Measurements from ENCODE around the gene CYTH3.

Gene CYTH3

GRCh38 chr7:6250364-6250833 lies 22.0 kb downstream of the CYTH3 start:
- no peak overlapping the region for H3K4me3 ChIP-seq (ENCODE audit: low read depth, low read length)
- no peak for DNase-seq (ENCODE audit: low read depth)
- no peak for TF ChIP-seq CTCF (IDR thresholded peaks at IDR 0.05; ENCODE audit: low read depth, low read length, missing control alignments)

- H3K4me3 ChIP-seq (ENCODE audit: low read depth, low read length), result no peak overlapping the region
- no peak for DNase-seq (ENCODE audit: low read depth)
- no peak for TF ChIP-seq CTCF (IDR thresholded peaks at IDR 0.05; ENCODE audit: low read depth, low read length, missing control alignments)
Observed at GRCh38 chr7:6249043-6249442, 23.4 kb downstream of the CYTH3 start.

GRCh38 chr7:6248581-6248980 lies 23.8 kb downstream of the CYTH3 start:
- no peak for DNase-seq (ENCODE audit: low read depth)
- no peak overlapping the region for H3K4me3 ChIP-seq (ENCODE audit: low read depth, low read length)
- TF ChIP-seq CTCF (IDR thresholded peaks at IDR 0.05; ENCODE audit: low read depth, low read length, missing control alignments), result no peak

- TF ChIP-seq CTCF (IDR thresholded peaks at IDR 0.05; ENCODE audit: low read depth, low read length, missing control alignments), result no peak
- no peak for DNase-seq (ENCODE audit: low read depth)
- no peak overlapping the region for H3K4me3 ChIP-seq (ENCODE audit: low read depth, low read length)
Observed at GRCh38 chr7:6246251-6246917, 26.0 kb downstream of the CYTH3 start.

GRCh38 chr7:6244021-6244420 lies 28.4 kb downstream of the CYTH3 start:
- H3K4me3 ChIP-seq (ENCODE audit: low read depth, low read length), result no peak overlapping the region
- DNase-seq (ENCODE audit: low read depth), result no peak
- TF ChIP-seq CTCF (IDR thresholded peaks at IDR 0.05; ENCODE audit: low read depth, low read length, missing control alignments), result no peak

- TF ChIP-seq CTCF (IDR thresholded peaks at IDR 0.05; ENCODE audit: low read depth, low read length, missing control alignments), result no peak
- no peak overlapping the region for H3K4me3 ChIP-seq (ENCODE audit: low read depth, low read length)
- no peak for DNase-seq (ENCODE audit: low read depth)
Observed at GRCh38 chr7:6243168-6243567, 29.3 kb downstream of the CYTH3 start.

GRCh38 chr7:6242561-6242960 lies 29.9 kb downstream of the CYTH3 start:
- H3K4me3 ChIP-seq (ENCODE audit: low read depth, low read length), result no peak overlapping the region
- TF ChIP-seq CTCF (IDR thresholded peaks at IDR 0.05; ENCODE audit: low read depth, low read length, missing control alignments), result no peak
- no peak for DNase-seq (ENCODE audit: low read depth)

All from GM12864 (cell line).